Epithelial cell of proximal tubule (primary cell): ENCODE data around the gene CHL1. TPM values are rescaled to one million over a fixed set of nuclear protein-coding genes. Genes with fewer than 3 reads are reported as not detected.

Source experiments
- DNase-seq: peaks from one replicate; pipeline ENCODE4 v3.0.0-alpha.2; 2011; ENCODE audit warnings: low read depth
- H3K4me3 ChIP-seq: 2 replicates; pipeline ENCODE4 v1.5.1; 2011; ENCODE audit warnings: low read depth, mild to moderate bottlenecking, low read length
- total RNA-seq: library from RNA; depleted of rRNA; stranded (reverse); fragments of >200 nt; gene quantifications from 2 replicates; pipeline ENCODE4 v1.2.3, GENCODE V29; 2015
- TF ChIP-seq, protein P1 (sequence below): conservative IDR thresholded peaks from 2 replicates; pipeline ENCODE4 v1.5.1; 2012; ENCODE audit warnings: low read depth, mild to moderate bottlenecking, low read length

The CHL1 gene
- total RNA-seq, 1 donor from 2014 or later, result 0.17 TPM

DNA sequence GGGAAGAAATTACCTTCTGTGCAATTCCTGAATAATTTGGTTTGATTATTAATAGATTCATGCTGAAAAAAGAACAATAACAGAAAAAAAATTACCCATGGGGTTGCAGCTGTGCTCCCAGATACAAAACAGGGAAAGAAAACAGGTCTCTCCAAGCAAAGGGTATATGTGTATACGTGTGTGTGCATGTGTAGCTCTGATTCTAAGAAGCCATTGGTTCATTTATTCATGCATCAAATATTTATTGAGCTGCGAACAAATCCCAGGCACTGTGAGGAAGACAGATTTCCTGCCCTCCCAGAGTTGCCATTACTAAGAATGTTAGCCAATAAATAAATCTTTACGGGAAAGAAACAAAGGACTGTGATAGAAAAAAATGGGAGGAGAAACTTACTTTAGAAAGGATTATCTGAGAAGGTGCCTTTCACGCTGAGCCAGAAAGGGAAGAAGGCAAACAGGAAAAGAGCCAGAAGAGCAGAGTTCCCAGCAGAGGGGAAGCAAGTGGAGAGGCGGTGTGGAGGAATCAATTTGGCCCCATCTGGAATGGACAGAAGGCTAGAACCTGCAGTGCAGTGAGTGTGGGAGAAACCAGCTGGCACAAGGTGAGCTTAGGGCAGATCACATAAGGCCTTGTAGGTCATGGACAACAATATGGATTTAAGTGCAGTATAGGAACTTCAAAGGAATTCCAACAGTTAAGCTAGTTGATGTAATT lies 20.7 kb downstream of the CHL1 start:
- TF ChIP-seq, protein P1, sequence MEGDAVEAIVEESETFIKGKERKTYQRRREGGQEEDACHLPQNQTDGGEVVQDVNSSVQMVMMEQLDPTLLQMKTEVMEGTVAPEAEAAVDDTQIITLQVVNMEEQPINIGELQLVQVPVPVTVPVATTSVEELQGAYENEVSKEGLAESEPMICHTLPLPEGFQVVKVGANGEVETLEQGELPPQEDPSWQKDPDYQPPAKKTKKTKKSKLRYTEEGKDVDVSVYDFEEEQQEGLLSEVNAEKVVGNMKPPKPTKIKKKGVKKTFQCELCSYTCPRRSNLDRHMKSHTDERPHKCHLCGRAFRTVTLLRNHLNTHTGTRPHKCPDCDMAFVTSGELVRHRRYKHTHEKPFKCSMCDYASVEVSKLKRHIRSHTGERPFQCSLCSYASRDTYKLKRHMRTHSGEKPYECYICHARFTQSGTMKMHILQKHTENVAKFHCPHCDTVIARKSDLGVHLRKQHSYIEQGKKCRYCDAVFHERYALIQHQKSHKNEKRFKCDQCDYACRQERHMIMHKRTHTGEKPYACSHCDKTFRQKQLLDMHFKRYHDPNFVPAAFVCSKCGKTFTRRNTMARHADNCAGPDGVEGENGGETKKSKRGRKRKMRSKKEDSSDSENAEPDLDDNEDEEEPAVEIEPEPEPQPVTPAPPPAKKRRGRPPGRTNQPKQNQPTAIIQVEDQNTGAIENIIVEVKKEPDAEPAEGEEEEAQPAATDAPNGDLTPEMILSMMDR, result no peak
- H3K4me3 ChIP-seq, result no peak overlapping the region
- DNase-seq, result no peak

DNA sequence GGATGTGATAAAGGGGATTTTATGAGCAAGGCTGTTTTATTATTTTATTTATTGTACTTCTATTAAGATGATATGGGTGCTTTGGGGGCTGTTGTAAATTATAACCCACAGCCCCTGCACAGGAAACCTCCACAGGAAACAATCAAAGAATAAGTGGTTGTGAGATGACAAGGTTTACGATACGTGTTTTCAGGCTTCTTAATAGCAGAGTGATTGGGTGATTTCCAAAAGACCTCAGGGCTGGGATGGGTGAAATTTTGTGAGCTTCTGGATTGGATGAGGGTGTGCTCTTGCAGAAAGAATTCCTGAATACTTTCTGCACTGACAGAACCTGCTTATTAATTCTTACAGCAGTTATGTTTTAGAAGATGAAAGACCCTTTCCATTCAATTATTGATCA lies 21.4 kb downstream of the CHL1 start:
- TF ChIP-seq, protein P1, result no peak
- no peak overlapping the region for H3K4me3 ChIP-seq
- no peak for DNase-seq

DNA sequence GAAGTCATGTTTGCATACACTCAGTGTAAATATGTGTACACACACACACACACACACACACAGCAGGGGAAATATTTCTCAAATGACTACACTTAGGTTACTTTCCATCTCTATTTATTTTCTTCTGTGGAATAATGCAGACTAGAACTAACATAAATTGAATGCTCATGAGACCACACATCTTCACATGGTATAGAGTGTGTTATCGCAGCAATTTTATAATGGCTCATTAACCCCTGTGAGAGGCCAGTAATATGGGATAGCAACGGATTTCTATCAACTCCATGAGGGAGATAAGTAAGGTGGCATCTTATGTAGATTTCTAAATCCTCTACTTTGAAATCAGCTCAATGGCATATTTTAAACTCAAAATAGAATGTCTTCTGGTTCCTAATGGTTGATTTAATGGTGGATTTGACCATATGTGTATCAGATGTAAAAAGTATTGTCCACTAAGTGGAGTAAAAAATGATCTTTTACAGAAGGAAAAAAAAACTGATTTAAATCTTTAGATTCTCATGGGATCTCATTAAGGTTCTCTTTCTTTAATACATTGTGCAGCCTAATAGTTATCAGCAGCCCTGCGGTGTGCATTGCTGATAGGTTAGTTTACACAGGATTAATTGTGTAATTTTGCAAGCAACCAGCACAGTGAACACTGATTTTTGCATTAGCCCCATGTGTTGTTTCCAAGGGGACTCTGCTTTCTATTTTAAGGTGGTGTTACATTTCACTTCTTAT lies 32.0 kb downstream of the CHL1 start:
- TF ChIP-seq, protein P1, result no peak
- no peak for DNase-seq
- H3K4me3 ChIP-seq, result no peak overlapping the region

DNA sequence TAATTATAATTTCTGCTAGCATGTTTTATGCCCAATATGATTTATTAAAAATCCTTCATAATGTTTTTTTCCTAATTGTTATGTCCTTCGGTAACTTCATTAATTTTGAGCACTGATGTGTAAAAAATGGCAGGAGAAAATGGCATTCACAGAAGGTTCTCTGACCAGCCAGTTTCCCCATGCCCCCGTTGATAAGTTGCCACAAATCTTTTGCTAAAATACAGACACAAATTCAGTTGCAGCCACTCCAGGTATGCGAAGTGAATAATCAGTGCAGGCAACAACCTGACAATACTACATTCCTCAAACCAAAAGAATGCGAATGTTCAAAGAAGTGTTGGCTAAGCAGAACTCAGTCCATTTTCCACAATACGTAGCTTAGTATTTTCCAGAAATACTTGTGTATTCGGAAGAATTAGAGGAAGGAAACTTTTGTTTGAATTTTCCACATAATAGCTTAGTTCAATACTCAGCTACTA lies 32.7 kb downstream of the CHL1 start:
- DNase-seq, result no peak

DNA sequence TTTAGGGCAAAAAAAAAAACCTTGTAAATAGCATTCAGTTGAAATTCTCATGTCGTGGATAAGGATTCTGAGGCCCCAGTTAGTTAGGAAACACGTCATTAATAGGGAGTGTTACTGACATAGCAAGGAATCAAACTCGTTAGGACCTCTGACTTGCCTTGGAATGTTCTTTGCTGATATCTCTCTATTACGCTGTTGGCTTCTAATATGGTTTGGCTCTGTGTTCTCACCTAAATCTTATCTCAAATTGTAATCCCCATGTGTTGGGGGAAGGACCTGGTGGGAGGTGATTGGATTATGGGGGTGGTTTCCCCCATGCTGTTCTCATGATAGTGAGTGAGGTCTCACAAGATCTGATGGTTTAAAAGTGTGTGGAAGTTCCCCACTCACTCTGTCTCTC lies 40.3 kb downstream of the CHL1 start:
- TF ChIP-seq, protein P1, result no peak
- no peak overlapping the region for H3K4me3 ChIP-seq
- DNase-seq, result no peak

More for the DNA sequence above, 32.7 kb downstream of the CHL1 start:
- H3K4me3 ChIP-seq, result no peak overlapping the region
- TF ChIP-seq, protein P1, result no peak

DNA sequence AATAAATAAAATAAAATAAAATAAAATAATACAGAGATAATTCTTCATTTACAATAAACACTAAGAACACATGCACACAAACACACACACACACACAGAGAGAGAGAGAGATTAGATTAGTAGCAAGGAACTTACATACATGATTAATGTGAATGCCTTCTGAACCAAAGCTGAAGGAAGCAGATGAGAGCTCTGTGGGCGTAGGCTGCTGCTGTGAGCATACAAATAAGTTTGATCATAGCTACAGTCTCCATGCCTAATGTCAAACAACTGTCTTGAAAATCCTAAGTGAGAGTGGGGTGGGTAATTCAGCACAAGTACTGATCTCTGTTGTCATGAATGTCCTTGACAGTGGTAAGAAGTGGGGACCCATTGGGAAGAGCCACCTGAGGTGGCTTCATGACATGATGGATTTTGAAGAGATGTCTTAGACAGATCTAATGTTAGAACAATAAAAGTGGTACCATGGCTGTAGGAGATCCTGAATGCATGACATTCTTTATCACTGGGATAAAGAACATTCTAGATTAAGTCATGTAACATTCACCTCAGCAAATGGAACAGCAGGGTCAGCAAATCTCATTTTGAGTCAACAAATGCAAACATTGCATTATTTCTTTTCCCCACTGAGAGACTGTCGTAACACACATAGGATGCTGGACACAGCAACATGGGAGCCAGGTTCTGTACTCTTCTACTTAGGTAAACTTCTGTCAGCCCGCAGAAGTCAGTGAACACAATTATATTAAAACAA lies 46.2 kb downstream of the CHL1 start:
- no peak for DNase-seq
- H3K4me3 ChIP-seq, result no peak overlapping the region
- TF ChIP-seq, protein P1, result no peak
